Skeletal muscle satellite cell (primary cell): ENCODE data around the gene MYO15B.
"Not testable (repeated sequence)": the region's sequence is repeated elsewhere in the genome, so short reads cannot be mapped to it uniquely, and the experiment has no call there.

Experiments used
- H3K27me3 ChIP-seq: 2 replicates; pipeline ENCODE4 v1.7.0; 2013; ENCODE audit warnings: low read length; ENCODE audit not compliant: control insufficient read depth, insufficient read depth
- H3K36me3 ChIP-seq: 2 replicates; pipeline ENCODE4 v1.7.0; 2013; ENCODE audit warnings: mild to moderate bottlenecking, control low read depth, low read length; ENCODE audit not compliant: insufficient read depth
- H3K4me1 ChIP-seq: 2 replicates; pipeline ENCODE4 v1.7.0; 2013; ENCODE audit warnings: low read length; ENCODE audit not compliant: control insufficient read depth, insufficient read depth
- H3K4me2 ChIP-seq: 2 replicates; pipeline ENCODE4 v1.7.0; 2013; ENCODE audit warnings: mild to moderate bottlenecking, low read length
- H3K4me3 ChIP-seq: 2 replicates; pipeline ENCODE4 v1.7.0; 2013; ENCODE audit warnings: low read length
- H3K9ac ChIP-seq: 2 replicates; pipeline ENCODE4 v1.7.0; 2013; ENCODE audit warnings: mild to moderate bottlenecking, low read depth, low read length, moderate library complexity
- H3K9me3 ChIP-seq: replicated peaks from 2 replicates; pipeline ENCODE4 v1.7.0; 2013; ENCODE audit warnings: mild to moderate bottlenecking, control low read depth, low read length

Gene MYO15B

DNA sequence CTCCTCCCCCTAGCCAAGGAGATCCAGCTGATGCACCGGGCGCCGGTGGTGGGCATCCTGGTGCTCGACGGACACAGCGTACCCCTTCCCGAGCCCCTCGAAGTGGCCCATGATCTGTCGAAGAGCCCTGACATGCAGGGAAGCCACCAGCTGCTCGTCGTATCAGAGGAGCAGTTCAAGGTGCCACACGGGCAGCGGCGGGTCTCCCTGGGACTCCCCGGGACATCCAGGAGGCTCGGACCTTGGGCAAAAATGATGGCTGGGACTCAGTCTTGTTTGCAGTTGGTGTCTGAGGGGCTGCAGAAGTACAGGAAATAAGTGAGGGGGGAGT is 15.8 kb upstream of the MYO15B start:
- H3K9ac ChIP-seq = no peak overlapping the region
- no peaks in the 10 kb centered on the region for H3K36me3 ChIP-seq
- H3K4me2 ChIP-seq = no peak overlapping the region

DNA sequence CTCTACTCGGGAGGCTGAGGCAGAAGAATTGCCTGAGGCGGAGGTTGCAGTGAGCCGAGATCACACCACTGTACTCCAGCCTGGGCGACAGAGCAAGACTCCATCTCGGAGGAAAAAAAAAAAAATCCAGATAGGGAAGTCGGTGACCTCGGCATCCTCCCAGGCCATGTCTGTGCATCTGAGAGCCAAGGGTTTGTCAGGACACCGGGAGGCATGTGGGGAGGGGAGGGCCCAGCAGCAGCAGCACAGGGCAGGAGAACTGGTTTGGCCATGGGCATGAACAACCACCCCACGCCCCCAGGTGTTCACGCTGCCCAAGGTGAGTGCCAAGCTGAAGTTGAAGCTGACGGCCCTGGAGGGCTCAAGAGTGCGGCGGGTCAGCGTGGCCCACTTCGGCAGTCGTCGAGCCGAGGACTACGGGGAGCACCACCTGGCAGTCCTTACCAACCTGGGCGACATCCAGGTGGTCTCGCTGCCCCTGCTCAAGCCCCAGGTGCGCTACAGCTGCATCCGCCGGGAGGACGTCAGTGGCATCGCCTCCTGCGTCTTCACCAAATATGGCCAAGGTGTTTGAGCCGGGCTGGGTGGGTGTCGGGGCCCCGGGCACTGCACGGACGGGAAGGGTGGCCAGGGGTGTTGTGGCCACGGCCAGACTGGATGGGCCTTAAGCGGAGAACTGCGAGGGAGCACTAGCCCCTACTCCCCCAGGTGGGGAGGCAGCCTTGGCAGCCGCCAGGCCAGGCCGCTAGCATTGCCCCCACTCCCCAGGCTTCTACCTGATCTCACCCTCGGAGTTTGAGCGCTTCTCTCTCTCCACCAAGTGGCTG is 14.7 kb upstream of the MYO15B start:
- Histone ChIP-seq H3K4me3 (no peak overlapping the region), H3K4me1 (no peaks in the 10 kb centered on the region), H3K36me3 (no peaks in the 10 kb centered on the region), H3K27me3 (peaks cover 14% of the 10 kb centered on the region), H3K9ac (no peak overlapping the region), H3K4me2 (no peak overlapping the region), H3K9me3 (no peaks in the 10 kb centered on the region)

More for the DNA sequence above, 15.8 kb upstream of the MYO15B start:
- Histone ChIP-seq H3K9me3 (no peaks in the 10 kb centered on the region), H3K27me3 (peaks cover 17% of the 10 kb centered on the region), H3K4me3 (no peak overlapping the region), H3K4me1 (no peaks in the 10 kb centered on the region)

DNA sequence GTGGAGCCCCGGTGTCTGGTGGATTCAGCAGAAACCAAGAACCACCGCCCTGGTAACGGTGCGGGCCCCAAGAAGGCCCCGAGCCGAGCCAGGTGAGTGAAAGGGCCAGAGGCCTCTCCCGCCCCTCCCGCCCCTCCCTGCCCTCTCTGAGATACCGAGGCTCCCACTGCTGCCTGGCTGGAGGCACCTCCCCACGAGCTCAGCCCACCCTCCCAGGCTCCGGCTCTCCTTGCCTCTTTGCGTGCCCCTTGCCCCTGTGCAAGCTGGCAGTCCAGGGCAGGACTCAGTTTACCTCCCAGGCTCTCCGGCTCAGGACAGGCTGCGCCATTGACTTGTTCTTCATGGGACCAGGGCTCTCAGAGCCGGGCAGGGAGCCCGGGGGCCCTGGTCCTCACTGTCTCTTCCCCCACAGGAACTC is 14.1 kb upstream of the MYO15B start:
- Histone ChIP-seq H3K9me3 (no peaks in the 10 kb centered on the region), H3K4me2 (no peak overlapping the region), H3K27me3 (peaks cover 8% of the 10 kb centered on the region), H3K36me3 (no peaks in the 10 kb centered on the region), H3K4me3 (no peak overlapping the region), H3K9ac (no peak overlapping the region), H3K4me1 (no peaks in the 10 kb centered on the region)

DNA sequence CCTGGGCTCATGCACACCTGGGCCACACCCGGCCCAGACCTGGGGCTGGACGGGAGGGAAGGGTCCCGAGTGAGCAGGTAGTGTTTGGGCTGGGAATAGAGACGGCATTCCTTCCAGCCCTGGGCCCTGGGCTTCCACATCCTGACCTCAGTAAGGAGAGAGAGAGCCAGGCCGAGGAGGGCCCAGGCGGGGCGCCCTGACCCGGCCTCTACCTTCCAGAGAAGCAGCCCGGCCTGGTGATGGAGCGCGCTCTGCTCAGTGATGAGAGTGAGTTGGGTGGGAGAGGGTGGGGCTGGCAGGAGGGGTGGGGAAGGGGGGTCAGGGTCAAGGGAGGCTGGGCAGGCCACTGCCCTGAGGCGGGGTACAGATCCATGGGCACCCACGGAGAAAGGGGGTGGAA is 13.6 kb upstream of the MYO15B start:
- no peak overlapping the region for H3K9ac ChIP-seq
- H3K4me1 ChIP-seq = no peaks in the 10 kb centered on the region
- H3K36me3 ChIP-seq = no peaks in the 10 kb centered on the region
- H3K4me3 ChIP-seq = no peak overlapping the region
- H3K4me2 ChIP-seq = no peak overlapping the region
- no peaks in the 10 kb centered on the region for H3K9me3 ChIP-seq
- peaks cover 4% of the 10 kb centered on the region for H3K27me3 ChIP-seq

DNA sequence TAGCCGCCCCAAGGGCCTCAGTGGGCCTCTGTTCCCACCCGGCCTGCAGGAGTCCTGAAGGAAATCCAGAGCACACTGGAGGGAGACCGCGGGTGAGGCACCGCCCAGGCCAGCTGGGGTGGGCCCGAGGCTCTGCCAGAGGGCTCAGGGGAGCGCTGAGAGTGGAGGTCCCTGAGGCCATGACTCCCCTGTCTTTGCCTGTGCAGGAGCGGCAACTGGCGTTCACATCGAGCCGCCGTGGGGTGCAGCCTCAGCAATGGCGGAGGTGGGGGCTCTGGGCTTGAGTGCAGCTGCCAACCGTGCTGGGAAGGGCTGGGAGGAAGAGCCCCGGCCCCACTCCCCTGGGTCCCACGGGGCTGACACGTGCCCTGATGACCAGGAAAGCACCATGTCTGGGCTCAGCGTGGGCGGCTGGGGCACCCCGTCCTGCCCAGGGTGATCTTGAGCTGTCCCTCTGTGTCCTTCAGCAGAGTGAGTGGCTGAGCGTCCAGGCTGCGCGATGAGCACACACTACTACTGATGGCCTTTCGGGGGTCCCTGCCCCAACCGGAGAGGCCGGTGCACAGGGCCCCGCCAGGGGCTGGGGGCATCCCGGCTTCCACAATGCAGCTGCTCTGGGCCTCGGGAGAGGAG is 13.1 kb upstream of the MYO15B start:
- H3K4me2 ChIP-seq = no peak overlapping the region
- peaks cover 4% of the 10 kb centered on the region for H3K27me3 ChIP-seq
- H3K9ac ChIP-seq = no peak overlapping the region
- no peaks in the 10 kb centered on the region for H3K4me1 ChIP-seq
- H3K9me3 ChIP-seq = no peaks in the 10 kb centered on the region
- H3K36me3 ChIP-seq = no peaks in the 10 kb centered on the region
- no peak overlapping the region for H3K4me3 ChIP-seq

DNA sequence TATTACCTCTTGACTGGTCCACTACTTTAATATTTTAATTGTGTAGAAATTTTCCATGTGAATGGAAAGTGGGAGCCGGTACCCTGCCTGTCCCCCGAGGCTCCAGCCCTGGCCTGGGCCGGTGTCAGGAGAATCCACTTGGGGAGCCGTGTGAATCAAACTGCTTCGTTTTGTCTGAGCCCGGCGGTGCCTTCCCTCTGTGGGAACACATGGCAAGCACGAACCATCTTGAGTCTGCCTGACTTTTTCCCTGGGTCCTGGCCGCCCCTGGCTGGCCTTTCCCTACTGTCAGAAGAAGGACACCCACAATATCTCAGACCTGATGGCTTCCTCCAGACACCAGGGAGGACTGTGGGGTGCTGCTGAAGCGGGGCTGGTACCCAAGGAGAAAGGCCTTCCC is 12.4 kb upstream of the MYO15B start:
- no peak overlapping the region for H3K9ac ChIP-seq
- no peaks in the 10 kb centered on the region for H3K9me3 ChIP-seq
- no peaks in the 10 kb centered on the region for H3K36me3 ChIP-seq
- H3K27me3 ChIP-seq = peaks cover 4% of the 10 kb centered on the region
- no peaks in the 10 kb centered on the region for H3K4me1 ChIP-seq
- no peak overlapping the region for H3K4me2 ChIP-seq
- H3K4me3 ChIP-seq = no peak overlapping the region

DNA sequence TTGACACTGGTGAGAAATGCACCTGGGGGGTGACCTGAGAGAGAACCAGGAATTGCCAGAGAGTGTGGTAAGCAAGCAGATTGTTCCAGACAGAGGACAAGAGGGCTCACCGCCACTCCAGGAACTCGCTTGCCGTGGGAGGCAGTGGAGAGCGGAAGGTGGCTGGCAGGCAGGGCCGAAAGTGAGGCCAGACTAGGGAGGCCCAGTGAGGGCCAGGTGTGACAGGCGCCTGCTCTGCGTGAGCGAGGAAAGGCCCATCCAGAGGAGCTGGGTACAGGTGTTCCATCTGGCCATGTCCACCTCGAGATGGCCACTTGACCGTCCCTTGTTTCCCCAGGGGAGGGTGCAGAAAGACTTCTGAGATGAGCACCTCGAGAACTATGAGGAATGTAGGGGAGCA is 11.9 kb upstream of the MYO15B start:
- no peak overlapping the region for H3K4me3 ChIP-seq
- no peaks in the 10 kb centered on the region for H3K4me1 ChIP-seq
- no peaks in the 10 kb centered on the region for H3K36me3 ChIP-seq
- no peak overlapping the region for H3K9ac ChIP-seq
- peaks cover 4% of the 10 kb centered on the region for H3K27me3 ChIP-seq
- no peaks in the 10 kb centered on the region for H3K9me3 ChIP-seq
- H3K4me2 ChIP-seq = no peak overlapping the region

DNA sequence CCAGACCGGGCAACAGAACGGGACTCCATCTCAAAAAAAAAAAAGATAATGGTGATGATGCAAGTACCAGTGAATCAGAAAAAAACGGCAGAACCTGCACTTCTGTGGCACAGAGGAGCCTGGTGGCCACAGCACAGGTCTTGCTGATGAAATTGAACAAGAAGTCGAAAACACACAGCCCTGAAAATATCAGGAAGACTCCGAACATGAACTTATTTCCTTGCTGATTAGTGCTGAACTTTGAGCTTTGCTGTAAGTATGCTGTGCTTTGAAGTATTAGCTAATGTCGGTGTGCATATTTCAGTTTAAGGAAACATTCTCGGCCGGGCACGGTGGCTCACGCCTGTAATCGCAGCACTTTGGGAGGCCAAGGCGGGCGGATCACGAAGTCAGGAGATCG is 10.9 kb upstream of the MYO15B start:
- Histone ChIP-seq H3K4me3 (no peak overlapping the region), H3K9ac (no peak overlapping the region), H3K27me3 (peaks cover 4% of the 10 kb centered on the region)

DNA sequence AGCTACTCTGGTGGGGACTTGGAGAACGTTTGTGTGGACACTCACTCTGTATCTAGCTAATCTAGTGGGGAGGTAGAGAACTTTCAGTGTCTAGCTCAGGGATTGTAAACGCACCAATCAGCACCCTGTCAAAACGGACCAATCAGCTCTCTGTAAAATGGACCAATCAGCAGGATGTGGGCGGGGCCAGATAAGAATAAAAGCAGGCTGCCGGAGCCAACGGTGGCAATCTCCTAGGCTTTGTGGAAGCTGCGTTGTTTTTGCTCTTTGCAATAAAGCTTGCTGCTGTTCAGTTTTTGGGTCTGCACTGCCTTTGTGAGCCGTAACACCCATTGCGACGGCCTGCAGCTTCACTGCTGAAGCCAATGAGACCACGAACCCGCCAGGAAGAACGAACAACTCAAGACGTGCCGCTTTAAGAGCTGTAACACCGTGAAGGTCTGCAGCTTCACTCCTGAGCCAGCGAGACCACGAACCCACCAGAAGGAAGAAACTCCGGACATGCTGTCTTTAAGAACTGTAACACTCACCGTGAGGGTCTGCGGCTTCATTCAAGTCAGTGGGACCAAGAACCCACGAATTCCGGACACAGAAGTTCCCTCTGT is 6.4 kb upstream of the MYO15B start:
- H3K9ac ChIP-seq, H3K4me3 ChIP-seq: not testable (repeated sequence)

More for the DNA sequence above, 10.9 kb upstream of the MYO15B start:
- H3K4me1 ChIP-seq = no peaks in the 10 kb centered on the region
- no peaks in the 10 kb centered on the region for H3K9me3 ChIP-seq
- no peaks in the 10 kb centered on the region for H3K36me3 ChIP-seq
- no peak overlapping the region for H3K4me2 ChIP-seq

DNA sequence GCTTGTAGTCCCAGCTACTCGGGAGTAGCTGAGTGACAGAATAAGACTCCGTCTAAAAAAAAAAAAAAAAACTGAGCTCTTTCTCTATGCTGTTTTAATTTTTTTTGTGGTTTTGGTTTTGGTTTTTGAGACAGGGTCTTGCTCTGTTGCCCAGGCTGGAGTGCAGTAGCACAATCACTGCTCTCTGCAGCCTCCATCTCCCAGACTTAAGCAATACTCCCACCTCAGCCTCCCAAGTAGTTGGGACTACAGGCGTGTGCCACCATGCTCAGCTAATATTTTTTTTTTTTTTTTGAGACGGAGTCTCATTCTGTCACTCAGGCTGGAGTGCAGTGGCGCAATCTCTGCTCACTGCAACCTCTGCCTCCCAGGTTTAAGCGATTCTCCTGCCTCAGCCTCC is 4.4 kb upstream of the MYO15B start:
- not testable (repeated sequence) for H3K4me3 ChIP-seq, H3K4me2 ChIP-seq, H3K36me3 ChIP-seq, H3K9me3 ChIP-seq, H3K4me1 ChIP-seq, H3K9ac ChIP-seq
- peaks cover 19% of the 10 kb centered on the region for H3K27me3 ChIP-seq

More for the DNA sequence above, 6.4 kb upstream of the MYO15B start:
- H3K27me3 ChIP-seq, H3K36me3 ChIP-seq, H3K4me2 ChIP-seq, H3K9me3 ChIP-seq, H3K4me1 ChIP-seq: not testable (repeated sequence)

DNA sequence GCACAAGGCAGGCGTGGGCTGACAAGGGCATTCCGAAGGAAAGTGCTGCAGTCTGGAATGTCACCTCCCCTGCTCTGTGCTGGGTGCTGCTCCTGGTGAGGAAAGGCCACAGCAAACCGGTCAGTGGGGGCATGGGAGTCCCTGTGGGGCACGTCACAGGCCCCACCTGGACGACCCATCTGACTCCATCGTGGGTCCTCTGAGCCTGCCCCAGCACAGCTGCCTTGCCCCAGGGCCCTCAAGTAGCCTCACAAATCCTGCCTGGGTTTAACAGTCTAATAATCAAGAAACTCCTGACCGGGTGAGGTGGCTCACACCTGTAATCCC is 2.8 kb upstream of the MYO15B start:
- H3K4me2 ChIP-seq = no peak overlapping the region
- H3K4me3 ChIP-seq = no peak overlapping the region
- peaks cover 25% of the 10 kb centered on the region for H3K27me3 ChIP-seq
- no peak overlapping the region for H3K9ac ChIP-seq
- H3K9me3 ChIP-seq = no peaks in the 10 kb centered on the region
- H3K4me1 ChIP-seq = no peaks in the 10 kb centered on the region
- no peaks in the 10 kb centered on the region for H3K36me3 ChIP-seq

DNA sequence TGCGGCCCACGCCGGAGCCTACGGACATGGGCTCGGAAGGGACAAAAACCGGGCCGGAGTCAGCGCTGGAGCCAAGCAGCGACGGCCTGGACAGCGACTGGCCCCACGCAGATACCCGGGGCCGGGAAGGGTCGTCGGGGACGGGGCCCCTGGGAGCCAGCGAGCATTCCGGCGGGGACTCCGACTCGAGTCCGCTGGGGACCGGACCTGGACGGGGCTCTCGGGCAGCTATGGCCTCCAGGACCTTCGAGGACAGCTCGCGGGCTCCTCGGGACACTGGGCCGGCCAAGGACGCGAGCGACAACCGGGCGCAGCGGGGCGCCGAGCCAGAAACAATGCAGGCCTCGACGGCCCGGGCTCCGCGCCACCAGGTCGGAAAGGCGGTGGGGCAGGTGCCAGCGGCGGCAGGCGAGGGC is 1.0 kb downstream of the MYO15B start:
- Histone ChIP-seq H3K4me2 (peak overlapping the region; percentile 71), H3K27me3 (peaks cover 25% of the 10 kb centered on the region), H3K9me3 (no peaks in the 10 kb centered on the region), H3K4me1 (no peaks in the 10 kb centered on the region), H3K36me3 (no peaks in the 10 kb centered on the region), H3K4me3 (peak overlapping the region; percentile 61), H3K9ac (peak overlapping the region; percentile 68)
